Ishikawa (cell line): ENCODE results near the gene MFN2.

Source experiments
- CEBPB ChIP-seq: IDR thresholded peaks from 2 replicates; pipeline ENCODE4 v1.6.1; 2012
- CREB1 ChIP-seq: IDR thresholded peaks from 2 replicates; pipeline ENCODE4 v1.6.1; 2012; ENCODE audit warnings: low read depth
- EGR1 ChIP-seq: IDR thresholded peaks from 2 replicates; pipeline ENCODE4 v1.6.1; 2012
- EP300 ChIP-seq: IDR thresholded peaks from 2 replicates; pipeline ENCODE4 v1.6.1; 2012; ENCODE audit warnings: borderline replicate concordance
- FOXM1 ChIP-seq: IDR thresholded peaks from 2 replicates; pipeline ENCODE4 v1.6.1; 2012; ENCODE audit warnings: low read depth, borderline replicate concordance
- MAX ChIP-seq: IDR thresholded peaks from 2 replicates; pipeline ENCODE4 v1.6.1; 2012
- NFIC ChIP-seq: IDR thresholded peaks from 2 replicates; pipeline ENCODE4 v1.6.1; 2012
- RAD21 ChIP-seq: IDR thresholded peaks from 2 replicates; pipeline ENCODE4 v1.6.1; 2012; ENCODE audit warnings: low read depth
- TAF1 ChIP-seq: IDR thresholded peaks from 2 replicates; pipeline ENCODE4 v1.6.1; 2012; ENCODE audit warnings: low read depth, mild to moderate bottlenecking
- TCF12 ChIP-seq: IDR thresholded peaks from 2 replicates; pipeline ENCODE4 v1.6.1; 2012; ENCODE audit warnings: low read depth
- TEAD4 ChIP-seq: IDR thresholded peaks from 2 replicates; pipeline ENCODE4 v1.6.1; 2012
- USF1 ChIP-seq: IDR thresholded peaks from 2 replicates; pipeline ENCODE4 v1.6.1; 2012
- YY1 ChIP-seq: IDR thresholded peaks from 2 replicates; pipeline ENCODE4 v1.6.1; 2012; ENCODE audit warnings: low read depth
- ZBTB7A ChIP-seq: IDR thresholded peaks from 2 replicates; pipeline ENCODE4 v1.6.1; 2012; ENCODE audit warnings: low read depth
- TF ChIP-seq, protein P1 (sequence below): IDR thresholded peaks from 2 replicates; pipeline ENCODE4 v1.6.1; 2012; ENCODE audit warnings: low read depth, mild to moderate bottlenecking

Gene MFN2

DNA sequence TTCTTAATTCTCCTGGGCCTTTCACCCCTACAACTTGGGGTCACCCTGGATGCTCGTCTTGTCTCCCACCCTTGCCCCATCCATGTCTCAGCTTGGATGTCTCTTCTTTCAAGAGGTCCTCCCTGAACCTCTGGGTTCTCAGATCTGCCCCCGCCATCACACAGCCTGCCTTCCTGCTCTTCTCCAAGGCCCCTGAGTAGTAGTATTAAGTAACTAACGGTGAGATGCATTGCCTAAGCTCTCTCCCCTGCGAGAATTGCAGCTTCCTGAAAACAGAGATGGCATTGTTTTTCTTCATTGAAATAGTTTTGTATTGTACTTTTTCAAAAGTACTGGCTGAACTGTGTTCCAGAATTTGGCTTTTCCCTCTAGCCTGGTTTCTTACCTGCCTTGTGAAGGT, 55.1 kb downstream of the MFN2 start:
- TF ChIP-seq EGR1 (no peak), EP300 (no peak), TEAD4 (no peak), ZBTB7A (no peak), FOXM1 (no peak), NFIC (no peak)
- TF ChIP-seq, protein P1, sequence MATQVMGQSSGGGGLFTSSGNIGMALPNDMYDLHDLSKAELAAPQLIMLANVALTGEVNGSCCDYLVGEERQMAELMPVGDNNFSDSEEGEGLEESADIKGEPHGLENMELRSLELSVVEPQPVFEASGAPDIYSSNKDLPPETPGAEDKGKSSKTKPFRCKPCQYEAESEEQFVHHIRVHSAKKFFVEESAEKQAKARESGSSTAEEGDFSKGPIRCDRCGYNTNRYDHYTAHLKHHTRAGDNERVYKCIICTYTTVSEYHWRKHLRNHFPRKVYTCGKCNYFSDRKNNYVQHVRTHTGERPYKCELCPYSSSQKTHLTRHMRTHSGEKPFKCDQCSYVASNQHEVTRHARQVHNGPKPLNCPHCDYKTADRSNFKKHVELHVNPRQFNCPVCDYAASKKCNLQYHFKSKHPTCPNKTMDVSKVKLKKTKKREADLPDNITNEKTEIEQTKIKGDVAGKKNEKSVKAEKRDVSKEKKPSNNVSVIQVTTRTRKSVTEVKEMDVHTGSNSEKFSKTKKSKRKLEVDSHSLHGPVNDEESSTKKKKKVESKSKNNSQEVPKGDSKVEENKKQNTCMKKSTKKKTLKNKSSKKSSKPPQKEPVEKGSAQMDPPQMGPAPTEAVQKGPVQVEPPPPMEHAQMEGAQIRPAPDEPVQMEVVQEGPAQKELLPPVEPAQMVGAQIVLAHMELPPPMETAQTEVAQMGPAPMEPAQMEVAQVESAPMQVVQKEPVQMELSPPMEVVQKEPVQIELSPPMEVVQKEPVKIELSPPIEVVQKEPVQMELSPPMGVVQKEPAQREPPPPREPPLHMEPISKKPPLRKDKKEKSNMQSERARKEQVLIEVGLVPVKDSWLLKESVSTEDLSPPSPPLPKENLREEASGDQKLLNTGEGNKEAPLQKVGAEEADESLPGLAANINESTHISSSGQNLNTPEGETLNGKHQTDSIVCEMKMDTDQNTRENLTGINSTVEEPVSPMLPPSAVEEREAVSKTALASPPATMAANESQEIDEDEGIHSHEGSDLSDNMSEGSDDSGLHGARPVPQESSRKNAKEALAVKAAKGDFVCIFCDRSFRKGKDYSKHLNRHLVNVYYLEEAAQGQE = no peak

GRCh38 chr1:12037486-12038355, 57.5 kb downstream of the MFN2 start:
- TF ChIP-seq TCF12 (no peak), TEAD4 (no peak), NFIC (no peak), CREB1 (no peak), TAF1 (no peak), USF1 (no peak), YY1 (no peak), RAD21 (no peak), MAX (no peak), CEBPB (no peak), EP300 (no peak), EGR1 (no peak), FOXM1 (no peak), ZBTB7A (no peak)
- TF ChIP-seq, protein P1 = no peak

DNA sequence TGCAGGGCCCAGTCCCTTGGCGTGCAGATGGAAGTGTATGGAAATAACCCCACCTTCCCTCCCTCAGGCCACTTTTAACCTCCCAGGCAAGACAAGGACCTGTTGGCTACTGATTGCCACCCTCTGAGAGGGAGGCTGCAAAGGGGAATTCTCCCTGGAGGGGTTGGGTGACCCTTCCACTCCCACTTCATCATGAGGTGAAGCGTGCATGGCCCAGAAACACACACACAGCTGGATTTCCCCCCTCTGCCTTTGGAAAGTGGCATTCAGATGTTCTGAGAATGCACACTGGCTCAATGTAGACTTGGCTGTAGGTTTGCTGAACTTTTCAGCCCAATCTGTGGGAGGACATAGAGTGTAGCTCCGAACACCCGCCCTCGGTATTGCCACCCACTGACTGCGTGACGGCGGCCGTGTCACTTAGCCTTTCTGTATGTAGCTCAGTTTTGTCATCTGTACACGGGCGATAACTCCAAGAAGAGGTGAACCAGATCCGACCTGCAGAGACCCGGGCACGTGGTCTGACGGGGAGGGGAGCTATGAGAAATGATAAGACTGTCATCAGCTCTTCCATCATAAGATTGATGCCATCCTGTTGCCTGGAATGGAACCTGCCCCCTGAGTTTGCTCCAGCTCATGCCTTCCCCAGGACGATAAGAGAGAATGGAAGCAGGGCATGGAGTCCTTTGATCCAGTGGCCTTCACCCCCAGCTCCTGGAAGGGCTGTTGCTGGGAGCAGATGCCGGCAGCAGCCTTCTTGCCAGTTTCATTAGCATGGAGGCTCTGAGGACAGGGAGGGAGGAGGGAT, 58.3 kb downstream of the MFN2 start:
- no peak for TF ChIP-seq TEAD4
- TF ChIP-seq NFIC = no peak
- no peak for TF ChIP-seq USF1
- TF ChIP-seq FOXM1 = no peak
- TF ChIP-seq EP300 = no peak
- TF ChIP-seq ZBTB7A = no peak
- TF ChIP-seq CREB1 = no peak
- TF ChIP-seq YY1 = no peak
- TF ChIP-seq, protein P1 = no peak
- TF ChIP-seq MAX = no peak
- TF ChIP-seq TAF1 = no peak
- no peak for TF ChIP-seq EGR1
- no peak for TF ChIP-seq TCF12
- TF ChIP-seq RAD21 = no peak
- TF ChIP-seq CEBPB = no peak

- no peak for TF ChIP-seq YY1
- no peak for TF ChIP-seq ZBTB7A
- no peak for TF ChIP-seq TAF1
- no peak for TF ChIP-seq EGR1
- TF ChIP-seq CEBPB = no peak
- TF ChIP-seq TEAD4 = no peak
- no peak for TF ChIP-seq USF1
These were observed 58.9 kb downstream of the MFN2 start for GRCh38 chr1:12039164-12039525.
